ENCODE results near the gene OSTN. TPM values are rescaled to one million over a fixed set of nuclear protein-coding genes. Genes with fewer than 3 reads are reported as not detected.

The OSTN gene
- polyA plus RNA-seq, 3 donors: not detected

- no peaks in the 10 kb centered on the region for H3K79me2 ChIP-seq (ENCODE audit: insufficient read depth, low read length)
- WGBS (ENCODE audit: insufficient coverage): 52% methylated on average over 2 of the region's 3 CpGs
- H3K9me3 ChIP-seq (replicated peaks in 1 of 2; ENCODE audit: control insufficient read depth in 1 of 2, insufficient read depth in 1 of 2, low read length in 2 of 2): no peaks in the 10 kb centered on the region
- Mint-ChIP-seq H3K4me3 (no peak overlapping the region), H3K27me3 (ENCODE audit: low read depth in 3 of 3) (no peaks in the 10 kb centered on the region), H3K27ac (peak overlapping the region in 2 of 7 donors; percentile 11 to 25), H3K36me3 (no peaks in the 10 kb centered on the region), H3K9me3 (no peaks in the 10 kb centered on the region), H3K4me1 (peaks cover 31% of the 10 kb centered on the region)
- no peak overlapping the region for H2AFZ ChIP-seq (ENCODE audit: insufficient read depth, low read depth, low read length, poor library complexity, severe bottlenecking)
- no peak overlapping the region for H3K27ac ChIP-seq (ENCODE audit: low read depth in 1 of 2, low read length in 2 of 2)
- H3K4me3 ChIP-seq (replicated peaks in 1 of 3; ENCODE audit: low read depth in 2 of 3, low read length in 3 of 3): no peak overlapping the region
- DNase-seq: no peak
- H4K20me1 ChIP-seq (ENCODE audit: insufficient read depth, low read length): no peaks in the 10 kb centered on the region
- no peaks in the 10 kb centered on the region for H3K27me3 ChIP-seq (ENCODE audit: control insufficient read depth in 2 of 2, insufficient read depth in 2 of 2, low read length in 2 of 2)
- intact Hi-C loops (cut with micrococcal nuclease): no loop called here
- no peak overlapping the region for H3K9ac ChIP-seq (ENCODE audit: insufficient read depth, low read length, poor library complexity, severe bottlenecking)
- peaks cover 21 to 30% of the 10 kb centered on the region in 2 donors for H3K4me1 ChIP-seq (ENCODE audit: control insufficient read depth in 1 of 2, insufficient read depth in 2 of 2, low read length in 2 of 2)
- no peaks in the 10 kb centered on the region for H3K36me3 ChIP-seq (replicated peaks in 1 of 2; ENCODE audit: control insufficient read depth in 1 of 2, insufficient read depth in 2 of 2, low read length in 2 of 2)
- no peak for TF ChIP-seq CTCF (IDR thresholded peaks at IDR 0.05)
- H3K4me2 ChIP-seq (replicated peaks; ENCODE audit: extremely low read depth, low read length, poor library complexity, severe bottlenecking): no peak overlapping the region
Observed at GRCh38 chr3:191254098-191254873, 55.2 kb downstream of the OSTN start.

- 90% methylated on average over 5 of the region's 5 CpGs for WGBS (ENCODE audit: insufficient coverage)
- Histone ChIP-seq H3K9me3 (replicated peaks in 1 of 2; ENCODE audit: control insufficient read depth in 1 of 2, insufficient read depth in 1 of 2, low read length in 2 of 2) (no peaks in the 10 kb centered on the region), H3K27ac (ENCODE audit: low read depth in 1 of 2, low read length in 2 of 2) (no peak overlapping the region), H3K4me2 (replicated peaks; ENCODE audit: extremely low read depth, low read length, poor library complexity, severe bottlenecking) (no peak overlapping the region), H3K36me3 (replicated peaks in 1 of 2; ENCODE audit: control insufficient read depth in 1 of 2, insufficient read depth in 2 of 2, low read length in 2 of 2) (no peaks in the 10 kb centered on the region), H2AFZ (ENCODE audit: insufficient read depth, low read depth, low read length, poor library complexity, severe bottlenecking) (no peak overlapping the region), H3K27me3 (ENCODE audit: control insufficient read depth in 2 of 2, insufficient read depth in 2 of 2, low read length in 2 of 2) (no peaks in the 10 kb centered on the region), H3K79me2 (ENCODE audit: insufficient read depth, low read length) (no peaks in the 10 kb centered on the region), H4K20me1 (ENCODE audit: insufficient read depth, low read length) (no peaks in the 10 kb centered on the region), H3K4me3 (replicated peaks in 1 of 3; ENCODE audit: low read depth in 2 of 3, low read length in 3 of 3) (no peak overlapping the region), H3K4me1 (ENCODE audit: control insufficient read depth in 1 of 2, insufficient read depth in 2 of 2, low read length in 2 of 2) (peaks cover 24 to 35% of the 10 kb centered on the region in 2 donors), H3K9ac (ENCODE audit: insufficient read depth, low read length, poor library complexity, severe bottlenecking) (no peak overlapping the region)
- no peaks in the 10 kb centered on the region for H3K9me3 Mint-ChIP-seq
- no peak for TF ChIP-seq CTCF (IDR thresholded peaks at IDR 0.05)
- H3K4me3 Mint-ChIP-seq: no peak overlapping the region
- H3K27me3 Mint-ChIP-seq (ENCODE audit: low read depth in 3 of 3): no peaks in the 10 kb centered on the region
- no peaks in the 10 kb centered on the region for H3K36me3 Mint-ChIP-seq
- DNase-seq: no peak
- no peak overlapping the region for H3K27ac Mint-ChIP-seq
- intact Hi-C loops (cut with micrococcal nuclease): no loop called here
- H3K4me1 Mint-ChIP-seq: peaks cover 34% of the 10 kb centered on the region
Observed at GRCh38 chr3:191255156-191255555, 56.1 kb downstream of the OSTN start.

Measured in CD14-positive monocyte (primary cell).